Coronary artery (tissue), 2 donors: ENCODE measurements around the gene CTNNA2.

Source experiments
- DNase-seq: peaks from one replicate; pipeline ENCODE4 v3.0.0-alpha.2; 2017; ENCODE audit warnings: low spot score
- H3K27ac ChIP-seq, 2 donors: fragments of 200-600 bp; sonication (generic); one replicate each; pipeline ENCODE4 v1.5.1; 2016 to 2019
- H3K4me3 ChIP-seq: fragments of 200-600 bp; sonication (generic); 2 replicates; pipeline ENCODE4 v1.5.1; 2016; ENCODE audit warnings: mild to moderate bottlenecking, moderate library complexity
- TF ChIP-seq, protein P1 (sequence below): fragments of 200-600 bp; sonication (generic); IDR thresholded peaks from one replicate; pipeline ENCODE4 v1.5.1; 2019; ENCODE audit warnings: antibody characterized with exemption

CTNNA2 gene

DNA sequence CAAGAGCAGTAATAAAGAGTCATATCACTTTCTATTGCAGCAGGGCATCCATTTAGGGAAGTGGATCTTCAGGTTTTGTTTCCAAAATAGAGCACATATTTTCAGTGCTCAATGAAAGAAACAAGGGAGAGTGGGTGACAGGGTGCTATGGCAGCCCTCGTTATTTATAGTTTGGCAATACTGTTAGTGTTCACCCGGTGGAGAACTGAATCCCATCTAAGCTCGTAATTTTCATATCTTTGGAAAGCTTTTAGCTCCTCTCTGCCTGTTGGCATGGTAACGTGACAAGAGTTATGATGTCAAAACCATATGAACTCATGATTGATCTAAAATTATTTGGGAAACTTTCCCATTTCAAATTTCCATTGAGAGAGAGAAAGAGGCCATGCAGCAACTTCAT, 459.8 kb downstream of the CTNNA2 start:
- H3K27ac ChIP-seq = no peak overlapping the region
- TF ChIP-seq, protein P1, sequence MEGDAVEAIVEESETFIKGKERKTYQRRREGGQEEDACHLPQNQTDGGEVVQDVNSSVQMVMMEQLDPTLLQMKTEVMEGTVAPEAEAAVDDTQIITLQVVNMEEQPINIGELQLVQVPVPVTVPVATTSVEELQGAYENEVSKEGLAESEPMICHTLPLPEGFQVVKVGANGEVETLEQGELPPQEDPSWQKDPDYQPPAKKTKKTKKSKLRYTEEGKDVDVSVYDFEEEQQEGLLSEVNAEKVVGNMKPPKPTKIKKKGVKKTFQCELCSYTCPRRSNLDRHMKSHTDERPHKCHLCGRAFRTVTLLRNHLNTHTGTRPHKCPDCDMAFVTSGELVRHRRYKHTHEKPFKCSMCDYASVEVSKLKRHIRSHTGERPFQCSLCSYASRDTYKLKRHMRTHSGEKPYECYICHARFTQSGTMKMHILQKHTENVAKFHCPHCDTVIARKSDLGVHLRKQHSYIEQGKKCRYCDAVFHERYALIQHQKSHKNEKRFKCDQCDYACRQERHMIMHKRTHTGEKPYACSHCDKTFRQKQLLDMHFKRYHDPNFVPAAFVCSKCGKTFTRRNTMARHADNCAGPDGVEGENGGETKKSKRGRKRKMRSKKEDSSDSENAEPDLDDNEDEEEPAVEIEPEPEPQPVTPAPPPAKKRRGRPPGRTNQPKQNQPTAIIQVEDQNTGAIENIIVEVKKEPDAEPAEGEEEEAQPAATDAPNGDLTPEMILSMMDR = no peak
- H3K4me3 ChIP-seq = no peak overlapping the region
- DNase-seq = no peak

DNA sequence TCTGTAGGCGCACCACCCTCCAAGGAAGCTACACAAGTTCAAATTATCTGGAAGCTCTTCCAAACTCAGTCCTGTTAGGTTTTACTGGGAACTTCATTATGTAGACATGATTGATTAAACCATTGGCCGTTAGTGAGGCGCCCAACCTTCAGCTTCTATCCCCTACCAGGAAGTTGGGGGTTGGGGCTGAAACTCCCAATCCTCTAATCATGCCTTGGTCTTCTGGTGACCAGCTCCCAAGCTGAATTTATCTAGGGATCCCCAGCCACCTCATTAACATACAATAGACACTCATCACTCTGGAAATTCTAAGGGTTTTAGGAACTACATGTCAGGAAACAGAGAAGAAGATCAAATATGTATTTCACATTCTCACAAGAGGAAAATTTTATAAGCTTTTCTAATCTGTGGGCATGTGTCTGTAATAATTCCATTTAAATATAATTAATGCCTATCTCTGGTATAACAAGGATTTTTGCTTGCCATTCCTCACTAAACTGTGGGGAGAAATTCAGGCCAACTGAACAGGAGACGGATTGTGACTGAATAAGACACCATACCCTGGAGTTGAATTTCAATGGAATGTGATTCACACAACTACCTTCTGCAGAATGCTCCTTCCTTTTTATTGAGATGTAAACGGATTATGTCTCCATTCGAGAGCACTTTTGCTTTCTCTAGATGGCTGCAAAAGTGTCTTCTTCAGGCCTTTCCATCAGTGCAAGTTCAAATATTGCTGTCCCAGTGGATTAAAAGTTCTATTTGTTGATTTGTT, 463.1 kb downstream of the CTNNA2 start:
- DNase-seq = no peak
- TF ChIP-seq, protein P1 = no peak
- no peak overlapping the region for H3K4me3 ChIP-seq
- H3K27ac ChIP-seq = no peak overlapping the region

DNA sequence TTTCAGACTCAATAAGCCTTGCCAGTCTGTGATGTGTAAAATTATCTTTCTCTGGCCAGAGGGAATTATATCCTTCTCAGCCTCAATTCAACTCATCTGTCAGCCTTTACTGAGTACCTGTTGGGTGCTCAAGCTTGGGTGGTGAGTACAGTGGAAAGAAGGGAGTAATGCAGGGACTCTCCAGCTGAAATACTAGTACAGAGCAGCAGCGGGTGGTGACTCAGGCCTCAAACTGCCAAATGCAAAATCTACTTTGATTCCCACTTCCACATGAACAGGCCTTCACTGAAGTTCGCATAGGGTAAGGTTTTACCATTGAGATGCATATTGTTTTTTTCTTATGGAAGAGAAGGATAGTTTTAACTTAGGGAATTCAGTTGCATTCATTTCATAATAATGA, 464.9 kb downstream of the CTNNA2 start:
- TF ChIP-seq, protein P1 = no peak
- H3K4me3 ChIP-seq = no peak overlapping the region
- no peak overlapping the region for H3K27ac ChIP-seq
- DNase-seq = no peak

DNA sequence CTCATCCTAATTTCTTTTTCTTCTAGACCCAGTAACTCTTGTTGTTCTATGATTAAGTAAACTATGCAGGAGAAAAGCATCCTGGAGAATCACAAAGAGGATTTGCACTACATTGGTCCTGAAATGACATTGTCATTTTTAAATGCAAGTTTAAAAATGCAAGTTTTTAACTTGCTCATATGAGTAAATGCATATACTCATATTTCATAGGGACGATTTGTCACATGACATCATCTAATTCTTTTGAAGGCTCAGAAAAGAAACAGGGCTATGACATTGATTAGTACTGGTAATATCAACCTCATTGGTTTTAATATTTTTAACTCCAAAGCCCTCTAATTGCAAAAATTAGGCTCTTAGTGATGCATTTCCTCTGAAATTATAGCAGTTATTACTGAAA, 467.3 kb downstream of the CTNNA2 start:
- TF ChIP-seq, protein P1 = no peak
- H3K27ac ChIP-seq = no peak overlapping the region
- no peak overlapping the region for H3K4me3 ChIP-seq
- DNase-seq = no peak

DNA sequence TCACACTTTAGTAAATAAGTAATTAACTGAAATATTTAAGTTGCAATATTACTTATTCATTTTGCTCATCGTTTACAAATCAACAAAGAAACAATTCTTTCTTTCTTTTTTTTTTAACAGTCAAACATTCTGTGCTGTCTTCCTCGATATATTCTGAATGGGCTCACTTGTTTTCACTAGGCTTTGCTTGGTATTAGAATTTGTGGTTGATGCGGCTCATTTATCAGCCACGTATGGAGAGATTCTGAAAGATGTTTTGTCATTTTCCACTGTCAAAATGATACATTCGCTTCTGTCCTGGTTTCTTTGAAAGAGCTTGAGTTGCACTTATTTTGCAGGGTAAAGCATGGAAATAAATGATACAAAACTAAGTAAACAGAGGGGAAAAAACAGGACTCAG, 468.0 kb downstream of the CTNNA2 start:
- Histone ChIP-seq H3K4me3 (no peak overlapping the region), H3K27ac (no peak overlapping the region)
- DNase-seq = no peak
- TF ChIP-seq, protein P1 = no peak

DNA sequence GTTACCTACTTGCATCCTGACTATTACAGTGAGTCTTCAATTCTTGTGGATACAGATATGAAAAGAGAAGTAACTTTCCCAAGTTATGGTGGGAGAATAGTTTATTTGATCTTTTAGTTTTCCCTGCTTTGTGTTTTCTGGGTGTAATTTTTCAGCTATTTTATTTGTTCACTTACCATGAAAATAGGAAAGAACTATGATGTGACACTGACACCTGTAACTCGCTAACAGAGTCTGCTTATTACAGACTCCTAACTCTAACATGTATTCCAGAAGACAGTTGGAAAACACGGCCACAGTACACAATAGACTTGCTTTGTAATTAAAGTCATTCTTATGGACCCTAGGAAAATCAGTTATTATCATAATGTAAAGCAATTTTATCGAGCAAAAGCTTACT, 468.5 kb downstream of the CTNNA2 start:
- TF ChIP-seq, protein P1 = no peak
- H3K27ac ChIP-seq = no peak overlapping the region
- no peak overlapping the region for H3K4me3 ChIP-seq
- DNase-seq = no peak

DNA sequence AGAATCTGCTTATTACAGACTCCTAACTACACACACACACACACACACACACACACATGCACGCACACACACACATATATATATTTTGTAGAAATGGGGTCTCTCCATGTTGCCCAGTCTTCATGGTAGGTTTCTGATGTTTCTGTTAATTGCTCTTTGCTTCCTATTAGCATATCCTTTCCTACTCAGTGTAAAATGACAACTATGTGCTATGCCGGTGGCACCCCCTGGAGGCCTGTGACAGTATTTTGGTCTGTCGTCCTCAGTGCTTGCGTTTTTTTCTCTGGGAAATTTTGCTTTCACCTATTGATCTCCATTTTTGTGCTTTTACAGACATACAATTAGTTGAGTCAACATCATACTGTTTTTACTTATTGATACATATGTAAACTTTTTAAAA, 469.6 kb downstream of the CTNNA2 start:
- no peak overlapping the region for H3K27ac ChIP-seq
- TF ChIP-seq, protein P1 = no peak
- H3K4me3 ChIP-seq = no peak overlapping the region
- DNase-seq = no peak
